Measurements from ENCODE around the gene PTPRR. TPM values are rescaled to one million over a fixed set of nuclear protein-coding genes. Genes with fewer than 3 reads are reported as not detected.

PTPRR gene
- total RNA-seq, 1 donor from 2014 or later: under 0.01 TPM

DNA sequence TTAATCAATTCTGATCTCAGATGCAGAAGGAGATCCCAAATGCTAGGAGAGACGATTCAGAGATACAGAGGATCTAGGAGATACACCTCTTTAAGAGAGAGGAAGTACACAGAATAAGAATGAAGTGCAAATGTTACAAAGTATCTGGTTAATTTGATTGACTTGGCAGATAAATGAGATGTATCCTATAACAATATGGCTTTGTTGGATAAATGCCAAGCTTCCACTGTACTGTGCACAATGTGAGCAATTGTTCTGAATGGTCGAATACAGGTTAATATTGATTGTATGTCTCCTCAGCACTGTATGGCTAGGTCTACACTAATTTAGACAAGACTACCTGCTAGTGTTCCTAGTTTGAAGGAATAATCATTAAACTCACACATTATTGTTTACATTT is 163.7 kb downstream of the PTPRR start:
- FAIRE-seq: no peak
- no peak overlapping the region for H3K4me3 ChIP-seq (ENCODE audit: low read depth, low read length)
- H3K36me3 ChIP-seq (ENCODE audit: control insufficient read depth, insufficient read depth, low read length): no peaks in the 10 kb centered on the region
- DNase-seq (ENCODE audit: low read depth): no peak
- TF ChIP-seq, protein P1, sequence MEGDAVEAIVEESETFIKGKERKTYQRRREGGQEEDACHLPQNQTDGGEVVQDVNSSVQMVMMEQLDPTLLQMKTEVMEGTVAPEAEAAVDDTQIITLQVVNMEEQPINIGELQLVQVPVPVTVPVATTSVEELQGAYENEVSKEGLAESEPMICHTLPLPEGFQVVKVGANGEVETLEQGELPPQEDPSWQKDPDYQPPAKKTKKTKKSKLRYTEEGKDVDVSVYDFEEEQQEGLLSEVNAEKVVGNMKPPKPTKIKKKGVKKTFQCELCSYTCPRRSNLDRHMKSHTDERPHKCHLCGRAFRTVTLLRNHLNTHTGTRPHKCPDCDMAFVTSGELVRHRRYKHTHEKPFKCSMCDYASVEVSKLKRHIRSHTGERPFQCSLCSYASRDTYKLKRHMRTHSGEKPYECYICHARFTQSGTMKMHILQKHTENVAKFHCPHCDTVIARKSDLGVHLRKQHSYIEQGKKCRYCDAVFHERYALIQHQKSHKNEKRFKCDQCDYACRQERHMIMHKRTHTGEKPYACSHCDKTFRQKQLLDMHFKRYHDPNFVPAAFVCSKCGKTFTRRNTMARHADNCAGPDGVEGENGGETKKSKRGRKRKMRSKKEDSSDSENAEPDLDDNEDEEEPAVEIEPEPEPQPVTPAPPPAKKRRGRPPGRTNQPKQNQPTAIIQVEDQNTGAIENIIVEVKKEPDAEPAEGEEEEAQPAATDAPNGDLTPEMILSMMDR (IDR thresholded peaks at IDR 0.05; ENCODE audit: insufficient read depth, low read length, severe bottlenecking): no peak
- no peaks in the 10 kb centered on the region for H3K27me3 ChIP-seq (ENCODE audit: control insufficient read depth, insufficient read depth, low read length)

DNA sequence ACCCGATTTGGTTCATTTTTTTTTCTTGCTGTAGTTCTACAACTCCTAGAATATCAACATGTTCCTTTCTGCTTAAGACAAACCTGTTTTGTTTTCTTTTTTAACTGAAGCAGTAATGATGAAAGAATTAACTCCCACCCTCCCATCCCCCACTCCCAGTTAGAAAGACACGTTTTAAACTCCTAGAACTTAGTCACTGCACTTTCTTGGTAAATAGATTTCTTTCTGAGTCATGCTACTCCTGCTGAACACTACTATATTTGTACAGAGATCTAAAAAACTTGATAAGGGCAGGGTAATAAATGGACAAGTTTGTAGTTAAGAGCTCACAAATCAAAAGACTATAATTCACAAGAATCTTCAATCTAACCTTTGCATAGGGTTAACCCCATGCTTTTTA is 164.4 kb downstream of the PTPRR start:
- Histone ChIP-seq H3K27me3 (ENCODE audit: control insufficient read depth, insufficient read depth, low read length) (no peaks in the 10 kb centered on the region), H3K36me3 (ENCODE audit: control insufficient read depth, insufficient read depth, low read length) (no peaks in the 10 kb centered on the region), H3K4me3 (ENCODE audit: low read depth, low read length) (no peak overlapping the region)
- DNase-seq (ENCODE audit: low read depth) (peak; percentile 89), FAIRE-seq (no peak)
- TF ChIP-seq, protein P1 (IDR thresholded peaks at IDR 0.05; ENCODE audit: insufficient read depth, low read length, severe bottlenecking): no peak

DNA sequence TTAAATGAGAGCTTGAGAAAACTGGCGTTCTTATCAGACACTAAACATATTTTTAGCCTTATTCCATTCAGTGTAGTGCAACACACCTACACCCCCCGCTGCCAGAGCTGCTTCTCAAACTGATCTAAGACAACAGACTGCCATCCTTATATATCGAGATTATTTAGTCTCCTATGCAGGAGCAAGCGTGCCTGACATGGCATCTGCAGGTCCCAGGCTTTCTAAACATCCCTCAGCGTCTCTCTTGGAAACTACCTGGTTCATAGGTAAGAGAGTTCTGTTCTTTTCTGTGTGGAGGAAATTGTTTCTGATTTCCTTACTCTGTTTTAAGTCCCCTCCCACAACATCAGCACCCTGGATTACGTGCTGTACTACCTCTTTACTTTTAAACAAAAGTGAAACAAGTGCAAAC is 166.2 kb downstream of the PTPRR start:
- Histone ChIP-seq H3K27me3 (ENCODE audit: control insufficient read depth, insufficient read depth, low read length) (no peaks in the 10 kb centered on the region), H3K36me3 (ENCODE audit: control insufficient read depth, insufficient read depth, low read length) (no peaks in the 10 kb centered on the region), H3K4me3 (ENCODE audit: low read depth, low read length) (no peak overlapping the region)
- FAIRE-seq: no peak
- peak; percentile 20 for DNase-seq (ENCODE audit: low read depth)
- TF ChIP-seq, protein P1 (IDR thresholded peaks at IDR 0.05; ENCODE audit: insufficient read depth, low read length, severe bottlenecking): no peak

DNA sequence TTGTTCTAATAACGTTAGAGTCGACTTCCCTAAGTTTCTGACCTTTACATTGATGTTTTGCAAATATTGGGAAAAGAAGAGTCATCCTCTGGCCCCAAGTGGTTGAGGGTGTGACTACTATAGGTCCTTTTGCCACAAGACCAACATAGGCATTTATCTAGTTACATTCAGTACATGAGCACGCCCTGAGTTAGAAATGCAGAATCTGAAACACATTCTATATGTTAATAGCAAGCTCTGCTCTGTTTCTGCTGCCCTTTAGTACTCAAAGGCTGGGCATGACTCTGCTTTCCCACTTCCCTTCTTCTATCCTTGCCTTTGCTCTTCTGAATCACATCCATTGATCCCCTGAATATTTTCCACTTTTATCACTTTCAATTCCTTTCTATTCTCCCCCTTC is 168.2 kb downstream of the PTPRR start:
- Histone ChIP-seq H3K27me3 (ENCODE audit: control insufficient read depth, insufficient read depth, low read length) (no peaks in the 10 kb centered on the region), H3K36me3 (ENCODE audit: control insufficient read depth, insufficient read depth, low read length) (no peaks in the 10 kb centered on the region), H3K4me3 (ENCODE audit: low read depth, low read length) (no peak overlapping the region)
- no peak for DNase-seq (ENCODE audit: low read depth)
- TF ChIP-seq, protein P1 (IDR thresholded peaks at IDR 0.05; ENCODE audit: insufficient read depth, low read length, severe bottlenecking): no peak
- FAIRE-seq: no peak

DNA sequence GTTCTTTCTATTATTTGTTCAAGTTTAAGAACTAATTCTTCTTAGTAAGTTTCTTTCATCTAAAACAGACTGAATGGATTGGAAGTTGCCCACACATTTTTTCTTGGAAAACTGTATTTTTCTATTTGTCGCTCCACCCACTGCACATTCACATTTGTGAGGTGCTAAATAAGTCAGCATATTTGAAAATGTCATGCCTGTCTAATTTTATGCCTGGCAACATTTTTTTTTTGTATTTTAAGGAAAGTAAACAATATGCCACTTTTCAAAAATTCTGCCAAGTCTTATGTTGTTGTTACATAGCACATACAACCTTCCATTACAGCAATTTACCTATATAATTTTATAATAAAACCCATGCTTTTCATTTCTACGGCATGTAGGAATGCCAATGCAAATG is 170.6 kb downstream of the PTPRR start:
- TF ChIP-seq, protein P1 (IDR thresholded peaks at IDR 0.05; ENCODE audit: insufficient read depth, low read length, severe bottlenecking): no peak
- Histone ChIP-seq H3K36me3 (ENCODE audit: control insufficient read depth, insufficient read depth, low read length) (no peaks in the 10 kb centered on the region), H3K4me3 (ENCODE audit: low read depth, low read length) (no peak overlapping the region), H3K27me3 (ENCODE audit: control insufficient read depth, insufficient read depth, low read length) (no peaks in the 10 kb centered on the region)
- DNase-seq (ENCODE audit: low read depth) (no peak), FAIRE-seq (no peak)

DNA sequence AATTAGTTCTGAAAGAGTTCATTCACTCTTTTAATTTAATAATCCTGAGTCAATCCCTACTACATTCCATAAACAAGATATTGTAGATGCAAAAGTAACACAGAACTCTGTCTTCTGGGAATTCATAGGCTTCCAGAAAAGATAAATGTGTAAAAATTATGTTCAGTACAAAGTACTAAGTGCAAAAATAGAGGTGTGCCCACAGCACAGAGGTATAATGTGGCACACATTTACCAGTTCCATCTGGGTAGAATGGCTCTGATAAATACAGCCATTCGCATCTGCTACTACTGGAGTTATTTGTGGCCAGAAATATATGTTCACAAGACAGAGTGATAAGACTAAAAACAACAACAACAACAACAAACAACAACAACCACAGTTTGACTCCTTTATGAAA is 171.7 kb downstream of the PTPRR start:
- Histone ChIP-seq H3K4me3 (ENCODE audit: low read depth, low read length) (no peak overlapping the region), H3K36me3 (ENCODE audit: control insufficient read depth, insufficient read depth, low read length) (no peaks in the 10 kb centered on the region), H3K27me3 (ENCODE audit: control insufficient read depth, insufficient read depth, low read length) (no peaks in the 10 kb centered on the region)
- FAIRE-seq: no peak
- DNase-seq (ENCODE audit: low read depth): no peak
- TF ChIP-seq, protein P1 (IDR thresholded peaks at IDR 0.05; ENCODE audit: insufficient read depth, low read length, severe bottlenecking): no peak
